Activated naive CD4-positive, alpha-beta T cell treated with anti-CD3 and anti-CD28 coated beads for 36 hours (primary cell): Measurements from ENCODE around the gene PIP4K2C. TPM values are rescaled to one million over a fixed set of nuclear protein-coding genes. Genes with fewer than 3 reads are reported as not detected.

Experiments used
- CTCF ChIA-PET: fragments of 350-600 bp; sonication (Branson Sonifier 250); formaldehyde crosslinking; loops from one replicate; lab custom pipeline; 2021; ENCODE audit warnings: antibody characterized with exemption; lab: Charles Lee
- DNase-seq: peaks from one replicate; pipeline ENCODE4 v3.0.0-alpha.2; 2020
- H3K27ac Mint-ChIP-seq: one replicate; pipeline ENCODE4 v1.8.0; 2021; ENCODE audit warnings: mild to moderate bottlenecking, mixed read lengths
- H3K27me3 Mint-ChIP-seq: one replicate; pipeline ENCODE4 v1.8.0; 2021; ENCODE audit warnings: low read depth, mixed read lengths
- H3K36me3 Mint-ChIP-seq: one replicate; pipeline ENCODE4 v1.8.0; 2021; ENCODE audit warnings: low read depth, mixed read lengths
- H3K4me1 Mint-ChIP-seq: one replicate; pipeline ENCODE4 v1.8.0; 2021; ENCODE audit warnings: low read depth, mixed read lengths
- H3K4me3 Mint-ChIP-seq: one replicate; pipeline ENCODE4 v1.8.0; 2021; ENCODE audit warnings: mild to moderate bottlenecking, moderate library complexity, mixed read lengths
- H3K9me3 Mint-ChIP-seq: one replicate; pipeline ENCODE4 v1.8.0; 2021; ENCODE audit warnings: mixed read lengths
- intact Hi-C: fragments of 100-400 bp; cut with micrococcal nuclease; formaldehyde crosslinking; loops from one replicate; pipeline ENCODE4 v1.15.1; 2023
- total RNA-seq, 2 experiments: library from RNA; stranded (reverse); gene quantifications; one replicate each; pipeline ENCODE4 v1.2.3, GENCODE V29; 2021

PIP4K2C gene
- total RNA-seq, 2 experiments from 2014 or later = 11.8 to 12.7 TPM

DNA sequence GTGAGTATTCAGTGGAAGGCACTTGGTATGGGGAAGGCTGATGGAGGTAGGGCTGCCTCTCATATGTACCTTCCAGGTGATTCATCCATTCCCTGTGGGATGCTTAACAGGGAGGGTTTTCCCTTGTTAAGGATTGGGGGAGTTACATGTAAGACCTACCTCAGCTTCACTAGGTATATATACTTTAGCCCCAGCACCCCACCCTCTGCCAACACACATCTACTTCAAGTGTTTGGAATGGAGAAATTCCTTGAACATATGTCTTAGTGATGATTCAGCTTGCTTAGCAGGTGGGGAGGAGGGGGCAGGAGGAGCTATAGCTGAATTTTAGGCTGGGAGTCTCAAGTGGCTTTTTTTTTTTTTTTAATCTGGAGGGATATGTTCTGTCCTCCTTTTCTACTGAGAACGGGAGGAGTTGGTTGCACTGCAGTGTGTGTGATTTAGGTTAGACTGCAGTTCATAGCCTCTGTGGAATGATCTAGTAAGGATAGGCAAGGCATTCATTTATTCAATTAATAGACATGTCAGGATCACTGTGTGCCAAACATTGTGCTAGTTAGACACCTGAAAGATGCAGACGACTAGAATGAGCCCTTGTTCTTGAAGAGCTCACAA, 1.7 kb downstream of the PIP4K2C start:
- peaks cover 4% of the 10 kb centered on the region for H3K36me3 Mint-ChIP-seq
- H3K27me3 Mint-ChIP-seq = no peaks in the 10 kb centered on the region
- DNase-seq = no peak
- H3K4me1 Mint-ChIP-seq = peaks cover 21% of the 10 kb centered on the region
- H3K9me3 Mint-ChIP-seq = no peaks in the 10 kb centered on the region
- CTCF ChIA-PET = interaction anchor here (0.6 to 3.7 kb wide), 8 partner anchors 10 to 167 kb away, joined by 3 to 60 read pairs (median 5); partner anchors contain the start of gene B4GALNT1
- no peak overlapping the region for H3K27ac Mint-ChIP-seq
- intact Hi-C loops = loop anchor here (5.0 kb wide), 1 partner anchor 245 kb away; no protein-coding TSS in a partner anchor
- H3K4me3 Mint-ChIP-seq = peak overlapping the region; percentile 82

DNA sequence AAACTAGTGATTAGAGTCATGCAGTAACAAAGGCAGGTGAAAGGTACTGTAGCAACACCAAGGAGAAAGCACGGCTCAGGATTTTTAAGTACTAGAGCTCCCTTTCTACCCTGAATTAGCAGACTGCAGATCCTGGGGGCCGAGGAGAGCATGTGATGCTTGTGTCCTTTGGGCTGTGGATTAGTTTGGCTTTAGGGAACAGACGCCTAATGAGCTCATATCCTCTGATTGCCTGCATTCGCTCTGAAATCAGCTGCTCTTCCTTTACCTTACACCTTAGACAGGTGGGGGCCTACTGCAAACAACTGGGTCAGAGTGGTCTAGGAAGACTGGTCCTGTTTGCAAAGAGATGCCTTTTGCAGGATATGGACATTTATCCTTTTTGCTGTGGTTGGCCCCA, 2.2 kb downstream of the PIP4K2C start:
- intact Hi-C loops = loop anchor here (5.0 kb wide), 1 partner anchor 244 kb away; no protein-coding TSS in a partner anchor
- Mint-ChIP-seq H3K9me3 (no peaks in the 10 kb centered on the region), H3K4me3 (no peak overlapping the region), H3K27me3 (no peaks in the 10 kb centered on the region), H3K4me1 (peaks cover 21% of the 10 kb centered on the region), H3K36me3 (peaks cover 7% of the 10 kb centered on the region), H3K27ac (no peak overlapping the region)
- no peak for DNase-seq
- CTCF ChIA-PET = interaction anchor here (1.1 to 3.7 kb wide), 5 partner anchors 10 to 39 kb away, joined by 3 to 60 read pairs (median 7); partner anchors contain the start of gene B4GALNT1

DNA sequence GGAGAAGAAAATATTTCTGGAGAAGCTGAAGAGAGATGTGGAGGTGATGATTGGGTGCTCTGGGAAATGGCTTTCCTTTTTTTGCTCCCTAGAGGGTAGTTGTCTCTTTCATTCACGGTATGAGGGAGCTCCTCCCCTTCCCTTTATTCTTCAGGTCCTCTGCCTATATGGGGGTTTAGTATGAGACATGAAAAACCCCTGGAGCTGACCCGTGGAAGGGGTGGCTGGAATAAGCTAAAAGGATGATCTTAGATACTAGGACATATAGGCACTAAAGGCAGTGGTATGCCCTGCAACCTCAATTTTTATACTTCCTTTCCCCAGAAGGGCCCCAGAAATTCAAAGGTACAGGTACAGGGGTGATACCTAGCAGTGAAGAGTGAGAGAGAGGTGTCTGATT, 9.4 kb downstream of the PIP4K2C start:
- Mint-ChIP-seq H3K9me3 (no peaks in the 10 kb centered on the region), H3K36me3 (peaks cover 12% of the 10 kb centered on the region), H3K4me3 (no peak overlapping the region), H3K4me1 (peaks cover 17% of the 10 kb centered on the region), H3K27ac (no peak overlapping the region), H3K27me3 (no peaks in the 10 kb centered on the region)
- intact Hi-C loops = no loop called here
- CTCF ChIA-PET = interaction anchor here (0.7 to 2.3 kb wide), 3 partner anchors 11 to 20 kb away, joined by 3 to 11 read pairs (median 6); partner anchors contain the start of gene ARHGEF25
- DNase-seq = no peak

DNA sequence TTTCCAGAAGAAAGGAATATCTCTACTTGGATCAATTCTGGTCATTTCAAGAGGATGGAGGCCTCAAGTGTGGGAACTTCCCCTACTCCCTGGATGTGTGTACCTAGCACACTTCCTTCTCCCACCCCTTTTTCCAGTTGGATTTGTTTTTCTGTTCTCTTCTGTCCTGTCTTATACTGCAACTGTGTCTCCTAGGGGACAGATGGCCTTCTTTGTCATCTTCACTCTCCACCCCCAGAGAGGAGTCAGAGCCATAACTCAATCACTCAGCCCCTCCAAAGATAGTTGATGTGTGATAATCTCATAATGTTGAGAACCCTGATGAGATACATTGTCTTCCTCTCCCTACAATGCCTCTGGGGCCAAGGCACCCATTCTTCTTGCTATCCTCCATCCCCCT, 11.6 kb downstream of the PIP4K2C start:
- H3K4me1 Mint-ChIP-seq = peaks cover 22% of the 10 kb centered on the region
- H3K4me3 Mint-ChIP-seq = no peak overlapping the region
- CTCF ChIA-PET = interaction anchor here (0.8 to 1.3 kb wide), 2 partner anchors 11 to 18 kb away, joined by 3 read pairs; no protein-coding TSS in a partner anchor
- intact Hi-C loops = no loop called here
- no peak overlapping the region for H3K27ac Mint-ChIP-seq
- H3K27me3 Mint-ChIP-seq = no peaks in the 10 kb centered on the region
- peaks cover 9% of the 10 kb centered on the region for H3K36me3 Mint-ChIP-seq
- no peak for DNase-seq
- H3K9me3 Mint-ChIP-seq = no peaks in the 10 kb centered on the region

DNA sequence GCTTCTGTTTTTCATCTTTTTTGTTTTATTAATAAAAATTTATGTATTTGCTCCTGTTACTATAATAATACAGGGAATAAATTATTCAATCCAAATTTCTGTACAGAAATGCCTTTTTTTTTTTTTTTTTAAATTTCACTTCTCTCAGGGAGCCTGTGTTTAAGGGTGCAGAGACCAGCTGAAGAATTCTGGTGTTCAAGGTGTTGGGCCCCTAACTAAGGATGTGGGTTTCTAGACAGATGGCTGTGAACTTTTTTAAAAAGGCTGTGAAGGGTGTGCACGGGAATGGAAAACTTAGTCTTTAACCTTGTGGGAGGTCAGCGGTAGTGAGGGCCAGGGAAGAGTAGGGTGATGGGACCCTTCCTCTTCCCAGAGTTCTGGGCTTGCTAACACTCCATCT, 12.3 kb downstream of the PIP4K2C start:
- Mint-ChIP-seq H3K4me3 (peak overlapping the region; percentile 77), H3K27ac (no peak overlapping the region), H3K27me3 (no peaks in the 10 kb centered on the region), H3K36me3 (peaks cover 6% of the 10 kb centered on the region), H3K4me1 (peaks cover 22% of the 10 kb centered on the region), H3K9me3 (no peaks in the 10 kb centered on the region)
- DNase-seq = no peak
- intact Hi-C loops = no loop called here
- CTCF ChIA-PET = interaction anchor here (0.6 to 1.3 kb wide), 4 partner anchors 10 to 576 kb away, joined by 3 read pairs; no protein-coding TSS in a partner anchor

DNA sequence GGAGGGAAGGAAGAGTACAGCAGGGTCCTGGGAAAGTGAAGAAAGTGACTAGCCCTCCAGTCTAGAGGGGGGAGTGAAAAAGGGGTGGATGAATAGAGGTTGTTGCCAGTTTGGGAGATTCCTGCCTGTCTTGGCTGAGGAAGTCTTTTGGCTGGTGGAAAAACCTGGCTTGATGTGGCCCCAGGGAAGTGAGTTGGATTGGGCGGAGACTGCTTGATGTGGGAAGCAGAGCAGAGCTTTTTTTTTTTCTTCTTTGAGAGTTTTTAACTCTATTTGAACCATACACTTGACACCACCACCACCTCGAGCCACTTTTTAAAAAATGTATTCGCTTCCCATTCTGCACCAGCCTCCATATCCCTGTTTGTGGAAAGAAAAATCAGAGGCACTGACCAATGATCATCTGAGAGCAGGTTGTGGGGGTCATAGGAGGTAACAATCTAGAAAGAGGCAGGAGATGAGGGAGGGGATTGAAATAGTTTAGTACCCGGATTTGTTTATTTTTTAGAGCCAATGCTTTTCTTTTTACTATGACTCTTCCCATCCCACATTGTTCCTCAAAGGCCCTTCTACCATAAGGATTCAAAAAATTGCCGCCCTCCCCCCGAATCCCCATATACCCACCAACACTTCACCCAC, 12.9 kb downstream of the PIP4K2C start:
- no peaks in the 10 kb centered on the region for H3K9me3 Mint-ChIP-seq
- H3K27me3 Mint-ChIP-seq = no peaks in the 10 kb centered on the region
- CTCF ChIA-PET = interaction anchor here (0.6 to 1.3 kb wide), 3 partner anchors 19 to 577 kb away, joined by 3 read pairs; no protein-coding TSS in a partner anchor
- no peak for DNase-seq
- intact Hi-C loops = loop anchor here (2.0 kb wide), 1 partner anchor 13 kb away; the partner anchor contains the start of gene PIP4K2C
- peaks cover 6% of the 10 kb centered on the region for H3K36me3 Mint-ChIP-seq
- H3K4me3 Mint-ChIP-seq = peak overlapping the region; percentile 77
- H3K27ac Mint-ChIP-seq = no peak overlapping the region
- peaks cover 22% of the 10 kb centered on the region for H3K4me1 Mint-ChIP-seq

DNA sequence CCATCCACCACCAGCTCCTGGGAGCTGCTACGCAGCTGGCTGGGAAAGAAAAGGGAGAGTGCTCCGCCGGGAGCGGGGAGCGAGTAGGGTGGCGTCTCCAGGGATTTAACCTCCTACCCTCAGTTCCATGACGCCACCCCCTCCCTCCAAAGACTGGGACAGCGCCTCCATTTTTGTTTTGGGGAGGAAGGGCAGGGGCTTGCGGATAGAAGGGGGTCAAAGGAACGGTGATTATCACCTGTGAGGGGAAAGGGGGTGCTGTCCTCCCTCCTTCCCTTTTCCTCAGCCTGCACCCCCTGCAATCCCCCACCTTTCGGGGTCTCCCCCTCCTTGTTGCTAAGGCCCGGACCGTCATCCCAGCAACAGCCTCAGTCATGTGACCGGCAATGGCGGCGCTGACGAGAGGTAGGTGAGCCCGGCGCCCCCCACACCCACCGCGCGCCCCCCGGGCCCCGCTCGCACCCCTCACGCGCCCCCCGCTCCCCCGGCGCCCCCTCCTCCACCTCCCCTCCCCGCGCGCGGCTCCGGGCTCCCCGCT, 13.5 kb downstream of the PIP4K2C start, which contains the start of gene DTX3:
TSS of gene DTX3 (plus strand) at position 371 of the 538 bp plus-strand sequence. CDS start 1,694 bp downstream, outside the sequence.
- Mint-ChIP-seq H3K27ac (peak within 1 kb of the TSS; percentile 63), H3K4me3 (peak within 1 kb of the TSS; percentile 77), H3K36me3 (peaks cover 6% of the 10 kb centered on the region), H3K9me3 (no peaks in the 10 kb centered on the region), H3K4me1 (peaks cover 22% of the 10 kb centered on the region), H3K27me3 (no peaks in the 10 kb centered on the region)
- intact Hi-C loops = loop anchor here (2.0 kb wide), 1 partner anchor 14 kb away; the partner anchor contains the start of gene PIP4K2C
- CTCF ChIA-PET = interaction anchor here (1.3 kb wide), 1 partner anchor 16 kb away, joined by 3 read pairs; no protein-coding TSS in a partner anchor
- peak; percentile 62 for DNase-seq

DNA sequence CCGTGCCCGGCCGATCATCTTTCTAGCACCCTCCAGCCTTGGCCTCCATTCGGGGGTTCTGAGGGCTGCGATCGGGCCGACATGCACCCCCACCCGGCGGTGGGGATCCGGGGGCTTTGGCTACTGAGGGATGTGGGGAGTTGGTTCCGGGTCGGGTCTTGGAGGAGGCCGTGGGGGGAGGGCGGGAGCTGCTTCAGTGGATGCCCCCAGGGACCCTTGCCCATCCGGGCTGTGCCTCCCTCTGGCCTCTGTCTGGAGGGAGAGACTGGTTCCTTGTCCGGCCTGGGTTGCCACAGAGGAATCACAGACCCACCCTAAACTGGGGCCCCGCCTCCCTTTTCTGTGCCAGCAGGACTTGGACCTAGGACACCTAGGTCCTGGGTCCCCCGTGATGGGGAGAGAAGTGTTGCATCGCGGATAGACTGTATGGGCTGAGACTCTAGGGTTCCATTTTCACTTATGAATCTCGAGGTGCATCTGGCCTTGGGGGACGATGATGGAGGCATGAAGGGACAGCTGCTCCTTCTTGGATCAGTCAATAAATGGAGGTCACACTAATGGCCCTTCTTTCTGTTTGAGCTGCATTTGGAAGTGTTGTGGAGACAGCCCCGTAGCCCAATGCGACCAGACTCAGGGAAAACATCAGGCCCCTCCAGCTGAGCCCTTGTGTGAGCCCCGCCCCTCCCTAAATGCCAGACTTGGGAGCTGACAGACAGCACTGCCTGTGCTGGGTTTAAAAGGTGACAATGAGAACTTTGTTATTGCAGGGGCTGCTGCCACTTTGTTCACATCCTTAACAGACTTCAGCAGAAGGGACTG, 14.2 kb downstream of the PIP4K2C start:
- no peak for DNase-seq
- peak overlapping the region; percentile 77 for H3K4me3 Mint-ChIP-seq
- peaks cover 5% of the 10 kb centered on the region for H3K36me3 Mint-ChIP-seq
- H3K4me1 Mint-ChIP-seq = peaks cover 22% of the 10 kb centered on the region
- no peaks in the 10 kb centered on the region for H3K9me3 Mint-ChIP-seq
- CTCF ChIA-PET = interaction anchor here (1.3 to 2.0 kb wide), 2 partner anchors 9 to 16 kb away, joined by 3 to 9 read pairs; no protein-coding TSS in a partner anchor
- no peaks in the 10 kb centered on the region for H3K27me3 Mint-ChIP-seq
- H3K27ac Mint-ChIP-seq = no peak overlapping the region
- intact Hi-C loops = loop anchor here (2.0 kb wide), 1 partner anchor 14 kb away; the partner anchor contains the start of gene PIP4K2C

DNA sequence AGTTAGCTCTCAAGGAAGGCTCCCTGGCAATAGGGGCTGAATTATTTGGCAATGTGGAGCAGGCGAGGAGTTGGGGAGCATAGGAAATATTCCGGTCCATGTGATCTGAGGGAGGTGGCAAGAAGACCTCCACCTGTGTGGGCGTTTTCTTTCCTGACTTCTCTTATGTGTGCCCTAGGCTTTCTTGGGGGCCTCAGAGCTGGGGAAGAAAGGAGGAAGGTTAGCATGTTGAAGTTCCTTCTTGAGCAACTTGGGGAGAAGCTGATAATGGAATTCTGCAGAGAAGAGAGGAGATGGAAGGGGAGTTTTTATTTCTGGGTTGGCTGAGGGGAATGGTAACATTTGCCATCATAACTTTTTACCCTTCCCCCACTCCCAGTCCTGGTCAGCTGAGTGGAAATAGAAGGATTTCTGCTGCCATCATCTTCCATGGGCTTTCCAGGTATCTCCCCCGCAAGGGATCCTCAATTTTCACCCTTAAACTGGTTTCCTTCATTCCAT, 14.9 kb downstream of the PIP4K2C start:
- no peaks in the 10 kb centered on the region for H3K9me3 Mint-ChIP-seq
- intact Hi-C loops = loop anchor here (2.0 kb wide), 1 partner anchor 15 kb away; the partner anchor contains the start of gene PIP4K2C
- DNase-seq = no peak
- CTCF ChIA-PET = interaction anchor here (1.3 to 2.0 kb wide), 2 partner anchors 9 to 15 kb away, joined by 3 to 9 read pairs; no protein-coding TSS in a partner anchor
- H3K36me3 Mint-ChIP-seq = peaks cover 5% of the 10 kb centered on the region
- peaks cover 3% of the 10 kb centered on the region for H3K27me3 Mint-ChIP-seq
- H3K4me1 Mint-ChIP-seq = peaks cover 29% of the 10 kb centered on the region
- H3K27ac Mint-ChIP-seq = no peak overlapping the region
- H3K4me3 Mint-ChIP-seq = peak overlapping the region; percentile 77

DNA sequence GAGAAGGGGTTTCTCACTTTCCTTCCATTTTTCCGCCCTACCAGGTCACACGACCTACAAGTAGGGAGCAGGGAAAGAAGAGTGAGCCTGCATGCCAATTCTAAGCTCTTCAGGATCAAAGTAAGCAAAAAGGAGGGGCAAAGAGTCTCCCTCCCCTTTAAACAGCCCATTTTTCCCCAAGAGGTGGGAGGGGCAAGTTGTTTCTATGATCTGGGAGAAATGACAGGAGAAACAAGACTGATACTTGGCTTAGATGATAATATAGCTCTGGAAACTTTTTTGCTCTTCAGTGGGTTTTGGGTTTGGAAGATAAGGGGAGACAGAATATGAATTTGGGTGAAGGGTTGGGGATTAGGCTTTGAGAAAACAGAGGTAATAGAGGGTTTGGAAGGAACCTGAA, 15.4 kb downstream of the PIP4K2C start:
- Mint-ChIP-seq H3K9me3 (no peaks in the 10 kb centered on the region), H3K4me1 (peaks cover 30% of the 10 kb centered on the region), H3K27me3 (peaks cover 3% of the 10 kb centered on the region), H3K36me3 (peaks cover 5% of the 10 kb centered on the region), H3K4me3 (no peak overlapping the region), H3K27ac (no peak overlapping the region)
- DNase-seq = no peak
- CTCF ChIA-PET = interaction anchor here (2.0 kb wide), 1 partner anchor 8 kb away, joined by 9 read pairs; no protein-coding TSS in a partner anchor
- intact Hi-C loops = no loop called here

DNA sequence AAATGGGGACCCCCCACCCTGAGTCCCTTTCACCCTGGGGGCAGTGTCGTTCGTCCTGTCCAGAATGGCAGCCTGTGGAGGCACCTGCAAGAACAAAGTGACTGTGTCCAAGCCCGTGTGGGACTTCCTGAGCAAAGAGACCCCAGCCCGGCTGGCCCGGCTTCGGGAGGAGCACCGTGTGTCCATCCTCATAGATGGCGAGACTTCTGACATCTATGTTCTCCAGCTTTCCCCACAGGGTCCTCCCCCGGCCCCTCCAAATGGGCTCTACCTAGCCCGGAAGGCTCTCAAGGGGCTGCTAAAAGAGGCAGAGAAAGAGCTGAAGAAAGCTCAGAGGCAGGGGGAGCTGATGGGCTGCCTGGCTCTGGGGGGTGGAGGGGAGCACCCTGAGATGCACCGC, 15.8 kb downstream of the PIP4K2C start:
- Mint-ChIP-seq H3K4me1 (peaks cover 31% of the 10 kb centered on the region), H3K4me3 (no peak overlapping the region), H3K27ac (no peak overlapping the region), H3K27me3 (peaks cover 3% of the 10 kb centered on the region), H3K36me3 (peaks cover 5% of the 10 kb centered on the region), H3K9me3 (no peaks in the 10 kb centered on the region)
- intact Hi-C loops = no loop called here
- CTCF ChIA-PET = interaction anchor here (2.0 kb wide), 1 partner anchor 8 kb away, joined by 9 read pairs; no protein-coding TSS in a partner anchor
- DNase-seq = no peak
